ENCODE data around the gene MAOB.

DNA sequence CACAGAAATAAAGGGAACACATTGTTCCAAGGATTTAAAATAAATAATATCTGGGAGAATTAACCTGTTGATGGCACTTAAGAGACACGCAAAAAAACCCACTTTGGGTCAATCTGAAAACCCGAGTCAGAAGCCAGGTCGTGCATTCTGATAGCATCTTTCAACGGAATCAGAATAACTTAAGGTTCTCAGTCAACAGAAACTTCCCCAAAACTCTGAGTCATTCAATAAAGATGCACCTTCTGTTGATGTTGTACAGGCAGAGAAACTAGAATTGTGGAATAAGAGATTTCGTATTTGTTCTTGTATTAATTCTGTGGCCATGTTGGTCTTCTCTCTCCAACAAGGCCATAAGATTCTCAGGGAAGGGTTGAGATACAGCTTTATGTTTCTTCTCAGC lies 78.2 kb downstream of the MAOB start:
- TF ChIP-seq EZH2 (IDR thresholded peaks at IDR 0.05) (no peak), POLR2AphosphoS5 (IDR thresholded peaks at IDR 0.05; ENCODE audit: borderline replicate concordance, low read depth, low read length) (no peak), FOXP2 (optimal IDR thresholded peaks at IDR 0.05; ENCODE audit: control extremely low read depth, extremely low read length, insufficient read depth) (no peak)
